ENCODE measurements around the gene STK4.

STK4 gene

GRCh38 chr20:44950368-44950767, 15.9 kb upstream of the STK4 start:
- Histone ChIP-seq H3K36me3 (ENCODE audit: control insufficient read depth, insufficient read depth, low read length) (peaks cover 72% of the 10 kb centered on the region), H3K4me3 (ENCODE audit: insufficient read depth, low read depth, low read length) (no peak overlapping the region), H3K27ac (ENCODE audit: insufficient read depth, low read depth, low read length, poor library complexity, severe bottlenecking) (no peak overlapping the region), H3K4me1 (ENCODE audit: control insufficient read depth, insufficient read depth, low read length) (no peaks in the 10 kb centered on the region), H3K9me3 (ENCODE audit: control insufficient read depth, low read length) (no peaks in the 10 kb centered on the region), H3K27me3 (ENCODE audit: control insufficient read depth, insufficient read depth, low read length, poor library complexity, severe bottlenecking) (no peaks in the 10 kb centered on the region)
- 93 to 98% methylated on average over 1 of the region's 1 CpG for WGBS, 2 experiments

- no peaks in the 10 kb centered on the region for H3K27me3 ChIP-seq (ENCODE audit: control insufficient read depth, insufficient read depth, low read length, poor library complexity, severe bottlenecking)
- WGBS, 2 experiments = 95 to 96% methylated on average over 1 of the region's 1 CpG
- no peaks in the 10 kb centered on the region for H3K9me3 ChIP-seq (ENCODE audit: control insufficient read depth, low read length)
- no peak overlapping the region for H3K4me3 ChIP-seq (ENCODE audit: insufficient read depth, low read depth, low read length)
- H3K27ac ChIP-seq (ENCODE audit: insufficient read depth, low read depth, low read length, poor library complexity, severe bottlenecking) = no peak overlapping the region
- H3K36me3 ChIP-seq (ENCODE audit: control insufficient read depth, insufficient read depth, low read length) = peaks cover 73% of the 10 kb centered on the region
- H3K4me1 ChIP-seq (ENCODE audit: control insufficient read depth, insufficient read depth, low read length) = no peaks in the 10 kb centered on the region
Measured at GRCh38 chr20:44952731-44953130, 13.6 kb upstream of the STK4 start.

GRCh38 chr20:44954211-44954610, 12.1 kb upstream of the STK4 start:
- Histone ChIP-seq H3K4me1 (ENCODE audit: control insufficient read depth, insufficient read depth, low read length) (peaks cover 8% of the 10 kb centered on the region), H3K27ac (ENCODE audit: insufficient read depth, low read depth, low read length, poor library complexity, severe bottlenecking) (no peak overlapping the region), H3K9me3 (ENCODE audit: control insufficient read depth, low read length) (no peaks in the 10 kb centered on the region), H3K27me3 (ENCODE audit: control insufficient read depth, insufficient read depth, low read length, poor library complexity, severe bottlenecking) (no peaks in the 10 kb centered on the region), H3K36me3 (ENCODE audit: control insufficient read depth, insufficient read depth, low read length) (peaks cover 66% of the 10 kb centered on the region), H3K4me3 (ENCODE audit: insufficient read depth, low read depth, low read length) (no peak overlapping the region)
- 90 to 95% methylated on average over 5 of the region's 5 CpGs for WGBS, 2 experiments

- WGBS, 2 experiments = 95 to 96% methylated on average over 4 of the region's 4 CpGs
- Histone ChIP-seq H3K4me1 (ENCODE audit: control insufficient read depth, insufficient read depth, low read length) (peaks cover 12% of the 10 kb centered on the region), H3K36me3 (ENCODE audit: control insufficient read depth, insufficient read depth, low read length) (peaks cover 57% of the 10 kb centered on the region), H3K27me3 (ENCODE audit: control insufficient read depth, insufficient read depth, low read length, poor library complexity, severe bottlenecking) (no peaks in the 10 kb centered on the region), H3K27ac (ENCODE audit: insufficient read depth, low read depth, low read length, poor library complexity, severe bottlenecking) (no peak overlapping the region), H3K4me3 (ENCODE audit: insufficient read depth, low read depth, low read length) (no peak overlapping the region), H3K9me3 (ENCODE audit: control insufficient read depth, low read length) (no peaks in the 10 kb centered on the region)
Measured at GRCh38 chr20:44955270-44955669, 11.0 kb upstream of the STK4 start.

- WGBS, 2 experiments = 88 to 96% methylated on average over 3 of the region's 3 CpGs
- Histone ChIP-seq H3K4me1 (ENCODE audit: control insufficient read depth, insufficient read depth, low read length) (peaks cover 12% of the 10 kb centered on the region), H3K4me3 (ENCODE audit: insufficient read depth, low read depth, low read length) (no peak overlapping the region), H3K27ac (ENCODE audit: insufficient read depth, low read depth, low read length, poor library complexity, severe bottlenecking) (no peak overlapping the region), H3K36me3 (ENCODE audit: control insufficient read depth, insufficient read depth, low read length) (peaks cover 47% of the 10 kb centered on the region), H3K9me3 (ENCODE audit: control insufficient read depth, low read length) (no peaks in the 10 kb centered on the region), H3K27me3 (ENCODE audit: control insufficient read depth, insufficient read depth, low read length, poor library complexity, severe bottlenecking) (no peaks in the 10 kb centered on the region)
Measured at GRCh38 chr20:44956410-44956809, 9.9 kb upstream of the STK4 start.

- peaks cover 30% of the 10 kb centered on the region for H3K36me3 ChIP-seq (ENCODE audit: control insufficient read depth, insufficient read depth, low read length)
- no peak overlapping the region for H3K4me3 ChIP-seq (ENCODE audit: insufficient read depth, low read depth, low read length)
- H3K27ac ChIP-seq (ENCODE audit: insufficient read depth, low read depth, low read length, poor library complexity, severe bottlenecking) = no peak overlapping the region
- no peaks in the 10 kb centered on the region for H3K9me3 ChIP-seq (ENCODE audit: control insufficient read depth, low read length)
- WGBS, 2 experiments = 94 to 95% methylated on average over 8 of the region's 8 CpGs
- H3K27me3 ChIP-seq (ENCODE audit: control insufficient read depth, insufficient read depth, low read length, poor library complexity, severe bottlenecking) = no peaks in the 10 kb centered on the region
- peaks cover 12% of the 10 kb centered on the region for H3K4me1 ChIP-seq (ENCODE audit: control insufficient read depth, insufficient read depth, low read length)
Measured at GRCh38 chr20:44958276-44958675, 8.0 kb upstream of the STK4 start.

GRCh38 chr20:44959082-44959637, 7.2 kb upstream of the STK4 start:
- H3K27me3 ChIP-seq (ENCODE audit: control insufficient read depth, insufficient read depth, low read length, poor library complexity, severe bottlenecking) = no peaks in the 10 kb centered on the region
- H3K9me3 ChIP-seq (ENCODE audit: control insufficient read depth, low read length) = no peaks in the 10 kb centered on the region
- H3K36me3 ChIP-seq (ENCODE audit: control insufficient read depth, insufficient read depth, low read length) = peaks cover 22% of the 10 kb centered on the region
- no peak overlapping the region for H3K27ac ChIP-seq (ENCODE audit: insufficient read depth, low read depth, low read length, poor library complexity, severe bottlenecking)
- peaks cover 12% of the 10 kb centered on the region for H3K4me1 ChIP-seq (ENCODE audit: control insufficient read depth, insufficient read depth, low read length)
- H3K4me3 ChIP-seq (ENCODE audit: insufficient read depth, low read depth, low read length) = peak overlapping the region; percentile 73
- WGBS, 2 experiments = 40 to 47% methylated on average over 8 of the region's 8 CpGs

- Histone ChIP-seq H3K4me1 (ENCODE audit: control insufficient read depth, insufficient read depth, low read length) (peaks cover 12% of the 10 kb centered on the region), H3K9me3 (ENCODE audit: control insufficient read depth, low read length) (no peaks in the 10 kb centered on the region), H3K27ac (ENCODE audit: insufficient read depth, low read depth, low read length, poor library complexity, severe bottlenecking) (peak overlapping the region; percentile 29), H3K36me3 (ENCODE audit: control insufficient read depth, insufficient read depth, low read length) (peaks cover 18% of the 10 kb centered on the region), H3K4me3 (ENCODE audit: insufficient read depth, low read depth, low read length) (peak overlapping the region; percentile 73), H3K27me3 (ENCODE audit: control insufficient read depth, insufficient read depth, low read length, poor library complexity, severe bottlenecking) (no peaks in the 10 kb centered on the region)
- 8 to 9% methylated on average over 11 to 13 of the region's 13 CpGs for WGBS, 2 experiments
Measured at GRCh38 chr20:44959638-44960102, 6.6 kb upstream of the STK4 start.

GRCh38 chr20:44960103-44960852, 6.0 kb upstream of the STK4 start, which contains the start of gene TOMM34:
Gene TOMM34 (minus strand): TSS chr20:44960397. CDS start chr20:44960333, 64 bp downstream.
- Histone ChIP-seq H3K4me1 (ENCODE audit: control insufficient read depth, insufficient read depth, low read length) (peaks cover 12% of the 10 kb centered on the region), H3K27ac (ENCODE audit: insufficient read depth, low read depth, low read length, poor library complexity, severe bottlenecking) (peak within 1 kb of the TSS; percentile 29), H3K27me3 (ENCODE audit: control insufficient read depth, insufficient read depth, low read length, poor library complexity, severe bottlenecking) (no peaks in the 10 kb centered on the region), H3K9me3 (ENCODE audit: control insufficient read depth, low read length) (no peaks in the 10 kb centered on the region), H3K4me3 (ENCODE audit: insufficient read depth, low read depth, low read length) (peak within 1 kb of the TSS; percentile 73), H3K36me3 (ENCODE audit: control insufficient read depth, insufficient read depth, low read length) (peaks cover 12% of the 10 kb centered on the region)
- 0 to 1% methylated on average over 60 of the region's 60 CpGs for WGBS, 2 experiments

GRCh38 chr20:44961011-44961869, 5.1 kb upstream of the STK4 start:
- Histone ChIP-seq H3K9me3 (ENCODE audit: control insufficient read depth, low read length) (no peaks in the 10 kb centered on the region), H3K27ac (ENCODE audit: insufficient read depth, low read depth, low read length, poor library complexity, severe bottlenecking) (no peak overlapping the region), H3K27me3 (ENCODE audit: control insufficient read depth, insufficient read depth, low read length, poor library complexity, severe bottlenecking) (no peaks in the 10 kb centered on the region), H3K4me3 (ENCODE audit: insufficient read depth, low read depth, low read length) (no peak overlapping the region), H3K36me3 (ENCODE audit: control insufficient read depth, insufficient read depth, low read length) (peaks cover 3% of the 10 kb centered on the region), H3K4me1 (ENCODE audit: control insufficient read depth, insufficient read depth, low read length) (peaks cover 12% of the 10 kb centered on the region)
- WGBS, 2 experiments = 49 to 50% methylated on average over 4 of the region's 4 CpGs
